ENCODE measurements around the gene KLK10. TPM values are rescaled to one million over a fixed set of nuclear protein-coding genes. Genes with fewer than 3 reads are reported as not detected.
"Not testable (repeated sequence)": the region's sequence is repeated elsewhere in the genome, so short reads cannot be mapped to it uniquely, and the experiment has no call there.

Gene KLK10
- total RNA-seq, 1 donor from 2014 or later, result not detected

- intact Hi-C loops (cut with DNase I), result no loop called here
- DNase-seq, result no peak
Observed at GRCh38 chr19:50978772-50979390, 40.6 kb downstream of the KLK10 start.

GRCh38 chr19:50977626-50978025 is 41.9 kb downstream of the KLK10 start:
- intact Hi-C loops (cut with DNase I), result no loop called here
- no peak for DNase-seq
- ATAC-seq (ENCODE audit: poor library complexity), result no peak

More at GRCh38 chr19:50978772-50979390, 40.6 kb downstream of the KLK10 start:
- no peak for ATAC-seq (ENCODE audit: poor library complexity)

GRCh38 chr19:50975766-50976165 is 43.7 kb downstream of the KLK10 start:
- intact Hi-C loops (cut with DNase I), result no loop called here
- DNase-seq (no peak), ATAC-seq (ENCODE audit: poor library complexity) (no peak)

- DNase-seq (no peak), ATAC-seq (ENCODE audit: poor library complexity) (no peak)
- intact Hi-C loops (cut with DNase I), result no loop called here
Observed at GRCh38 chr19:50974702-50975556, 44.6 kb downstream of the KLK10 start.

- intact Hi-C loops (cut with DNase I), result no loop called here
- DNase-seq, result no peak
- no peak for ATAC-seq (ENCODE audit: poor library complexity)
Observed at GRCh38 chr19:50972795-50973376, 46.6 kb downstream of the KLK10 start.

GRCh38 chr19:50969810-50970209 is 49.7 kb downstream of the KLK10 start:
- intact Hi-C loops (cut with DNase I), result not testable (repeated sequence)

GRCh38 chr19:50969413-50969760 is 50.1 kb downstream of the KLK10 start, which contains the start of gene KLK6:
Gene KLK6, minus strand, starts transcription at chr19:50969591. Its CDS starts 1,487 bp downstream, at chr19:50968104.
- ATAC-seq (ENCODE audit: poor library complexity), result no peak
- intact Hi-C loops (cut with DNase I), result no loop called here
- no peak for DNase-seq

More at GRCh38 chr19:50969810-50970209, 49.7 kb downstream of the KLK10 start:
- not testable (repeated sequence) for DNase-seq; ATAC-seq (ENCODE audit: poor library complexity)

GRCh38 chr19:50968716-50969412 is 50.6 kb downstream of the KLK10 start:
- ATAC-seq (ENCODE audit: poor library complexity), result no peak
- intact Hi-C loops (cut with DNase I), result no loop called here
- DNase-seq, result no peak

- DNase-seq (no peak), ATAC-seq (ENCODE audit: poor library complexity) (no peak)
- intact Hi-C loops (cut with DNase I), result no loop called here
Observed at GRCh38 chr19:50967929-50968715, 51.4 kb downstream of the KLK10 start.

GRCh38 chr19:50964266-50964665 is 55.2 kb downstream of the KLK10 start:
- no peak for DNase-seq
- intact Hi-C loops (cut with DNase I), result no loop called here
- no peak for ATAC-seq (ENCODE audit: poor library complexity)

- intact Hi-C loops (cut with DNase I), result no loop called here
- DNase-seq (no peak), ATAC-seq (ENCODE audit: poor library complexity) (no peak)
Observed at GRCh38 chr19:50963381-50963780, 56.1 kb downstream of the KLK10 start.

Other genes with a start within 250 kb of the KLK10 start
- not detected for gene GPR32, start 249.2 kb downstream of the KLK10 start, total RNA-seq
- gene ACP4, start 229.3 kb downstream of the KLK10 start, total RNA-seq, result not detected
- not detected for gene KLK1, start 195.9 kb downstream of the KLK10 start, total RNA-seq
- gene KLK15, start 186.1 kb downstream of the KLK10 start, total RNA-seq, result not detected
- not detected for gene KLK3, start 164.8 kb downstream of the KLK10 start, total RNA-seq
- not detected for gene KLK2, start 146.3 kb downstream of the KLK10 start, total RNA-seq
- not detected for gene KLK4, start 108.3 kb downstream of the KLK10 start, total RNA-seq
- gene KLK5, start 66.7 kb downstream of the KLK10 start, total RNA-seq, result not detected
- gene KLK6, start 50.1 kb downstream of the KLK10 start, total RNA-seq, result not detected
- not detected for gene KLK7, start 35.8 kb downstream of the KLK10 start, total RNA-seq
- gene KLK8, start 18.1 kb downstream of the KLK10 start, total RNA-seq, result not detected
- not detected for gene KLK11, start 6.9 kb upstream of the KLK10 start, total RNA-seq
- not detected for gene KLK12, start 15.3 kb upstream of the KLK10 start, total RNA-seq
- gene KLK13, start 45.4 kb upstream of the KLK10 start, total RNA-seq, result not detected
- gene KLK14, start 63.2 kb upstream of the KLK10 start, total RNA-seq, result 1.9 TPM
- gene CTU1, start 88.7 kb upstream of the KLK10 start, total RNA-seq, result 4.9 TPM
- gene SIGLEC9, start 105.2 kb upstream of the KLK10 start, total RNA-seq, result 1.7 TPM
- gene SIGLEC7, start 122.6 kb upstream of the KLK10 start, total RNA-seq, result 0.97 TPM
- 7.0 TPM for gene CD33, start 205.4 kb upstream of the KLK10 start, total RNA-seq
- not detected for gene SIGLECL1, start 231.4 kb upstream of the KLK10 start, total RNA-seq

All from Right ventricle myocardium superior (tissue), 1 donor.